NT2/D1 (cell line): ENCODE measurements around the gene RICTOR.

Experiments used
- YY1 ChIP-seq: IDR thresholded peaks from 2 replicates; pipeline ENCODE4 v1.6.1; 2011; ENCODE audit not compliant: insufficient read length, insufficient read depth
- ZNF274 ChIP-seq: IDR thresholded peaks from 2 replicates; pipeline ENCODE4 v1.6.1; 2011; ENCODE audit warnings: mild to moderate bottlenecking, low read depth, low read length

GRCh38 chr5:39118638-39119037, 44.4 kb upstream of the RICTOR start:
- TF ChIP-seq YY1 (no peak), ZNF274 (no peak)
